MM.1S (cell line): ENCODE measurements around the gene ANXA11.

ENCODE experiments used
- EZH2 ChIP-seq: fragments of 300-600 bp; sonication (generic); optimal IDR thresholded peaks from 2 replicates; pipeline ENCODE3; 2017; ENCODE audit warnings: low read depth, mild to moderate bottlenecking, antibody characterized with exemption, low read length, mixed read lengths
- TF ChIP-seq, protein P1 (sequence below): fragments of 300-600 bp; sonication (generic); IDR thresholded peaks from 2 replicates; pipeline ENCODE4 v1.5.1; 2016; ENCODE audit warnings: antibody characterized with exemption, low read length, mixed read lengths

DNA sequence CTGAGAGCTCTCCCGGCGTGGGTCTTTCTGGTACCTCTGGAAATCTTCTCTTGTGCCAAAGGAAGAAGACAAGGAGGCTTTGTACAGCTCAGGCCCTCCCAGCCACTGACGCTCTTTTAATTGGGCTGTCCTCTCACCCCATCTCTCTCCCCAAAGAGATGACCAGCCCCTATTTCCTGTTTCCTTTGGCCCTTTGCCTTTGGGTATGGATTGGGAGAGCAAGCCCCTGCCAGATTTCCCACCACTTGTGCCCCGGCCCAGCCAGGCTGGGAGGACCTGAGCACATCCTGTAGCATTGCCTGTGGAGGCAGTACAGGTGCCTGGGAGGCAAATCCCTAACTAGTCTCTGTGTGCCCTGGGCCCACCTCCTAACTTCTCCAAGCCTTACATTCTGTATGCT, 78.5 kb downstream of the ANXA11 start:
- TF ChIP-seq, protein P1, sequence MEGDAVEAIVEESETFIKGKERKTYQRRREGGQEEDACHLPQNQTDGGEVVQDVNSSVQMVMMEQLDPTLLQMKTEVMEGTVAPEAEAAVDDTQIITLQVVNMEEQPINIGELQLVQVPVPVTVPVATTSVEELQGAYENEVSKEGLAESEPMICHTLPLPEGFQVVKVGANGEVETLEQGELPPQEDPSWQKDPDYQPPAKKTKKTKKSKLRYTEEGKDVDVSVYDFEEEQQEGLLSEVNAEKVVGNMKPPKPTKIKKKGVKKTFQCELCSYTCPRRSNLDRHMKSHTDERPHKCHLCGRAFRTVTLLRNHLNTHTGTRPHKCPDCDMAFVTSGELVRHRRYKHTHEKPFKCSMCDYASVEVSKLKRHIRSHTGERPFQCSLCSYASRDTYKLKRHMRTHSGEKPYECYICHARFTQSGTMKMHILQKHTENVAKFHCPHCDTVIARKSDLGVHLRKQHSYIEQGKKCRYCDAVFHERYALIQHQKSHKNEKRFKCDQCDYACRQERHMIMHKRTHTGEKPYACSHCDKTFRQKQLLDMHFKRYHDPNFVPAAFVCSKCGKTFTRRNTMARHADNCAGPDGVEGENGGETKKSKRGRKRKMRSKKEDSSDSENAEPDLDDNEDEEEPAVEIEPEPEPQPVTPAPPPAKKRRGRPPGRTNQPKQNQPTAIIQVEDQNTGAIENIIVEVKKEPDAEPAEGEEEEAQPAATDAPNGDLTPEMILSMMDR: no peak
- TF ChIP-seq EZH2: no peak
